Neutrophil (primary cell): ENCODE results near the gene POLD4.

Experiments used
- H3K27ac ChIP-seq: fragments of 200-600 bp; sonication (generic); 2 replicates; pipeline ENCODE4 v1.5.1; 2016; ENCODE audit warnings: mild to moderate bottlenecking, moderate library complexity
- H3K27me3 ChIP-seq: fragments of 200-600 bp; sonication (generic); 2 replicates; pipeline ENCODE4 v1.6.0; 2016; ENCODE audit warnings: mild to moderate bottlenecking
- H3K36me3 ChIP-seq: fragments of 200-600 bp; sonication (generic); 2 replicates; pipeline ENCODE4 v1.5.1; 2017
- H3K4me1 ChIP-seq, 2 experiments: fragments of 200-600 bp in 1 of 2; sonication (generic) in 1 of 2; 1 replicate in 1 of 2; 2 replicates in 1 of 2; pipeline versions ENCODE4 v1.5.1 to v1.6.1; 2013 to 2016; ENCODE audit warnings: low read depth in 1 of 2, low read length in 1 of 2, mild to moderate bottlenecking in 1 of 2, moderate library complexity in 1 of 2; ENCODE audit not compliant: control insufficient read depth in 1 of 2, insufficient read depth in 1 of 2
- H3K4me3 ChIP-seq, 2 experiments: fragments of 200-600 bp in 1 of 2; sonication (generic) in 1 of 2; 1 replicate in 1 of 2; 2 replicates in 1 of 2; pipeline ENCODE4 v1.5.1; 2013 to 2016; ENCODE audit warnings: low read depth in 1 of 2, low read length in 1 of 2, mild to moderate bottlenecking in 1 of 2, moderate library complexity in 1 of 2
- H3K9me3 ChIP-seq: fragments of 200-600 bp; sonication (generic); 2 replicates; pipeline ENCODE4 v1.5.1; 2016
- TF ChIP-seq, protein P1 (sequence below): fragments of 200-600 bp; sonication (generic); IDR thresholded peaks from 2 replicates; pipeline ENCODE4 v1.5.1; 2016; ENCODE audit warnings: antibody characterized with exemption

POLD4 gene

DNA sequence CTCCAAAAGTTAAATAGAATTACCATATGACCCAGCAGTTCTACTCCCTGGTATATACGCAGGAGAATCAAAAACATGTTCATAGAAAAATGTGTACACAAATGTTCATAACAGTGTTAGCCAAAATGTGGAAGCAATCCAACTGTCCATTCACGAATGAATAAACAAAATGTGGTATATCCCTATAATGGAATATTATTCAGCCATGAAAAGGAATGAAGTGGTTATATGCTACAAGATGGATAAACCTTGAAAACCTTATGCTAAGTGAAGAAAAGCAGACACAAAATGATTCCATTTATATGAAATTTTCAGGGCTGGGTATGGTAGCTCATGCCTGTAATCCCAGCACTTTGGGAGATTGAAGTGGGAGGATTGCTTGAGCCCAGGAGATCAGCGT is 16.1 kb downstream of the POLD4 start:
- Histone ChIP-seq H3K4me3 (no peak overlapping the region), H3K4me1 (no peaks in the 10 kb centered on the region), H3K9me3 (no peaks in the 10 kb centered on the region), H3K27ac (no peak overlapping the region), H3K27me3 (no peaks in the 10 kb centered on the region), H3K36me3 (no peaks in the 10 kb centered on the region)
- TF ChIP-seq, protein P1, sequence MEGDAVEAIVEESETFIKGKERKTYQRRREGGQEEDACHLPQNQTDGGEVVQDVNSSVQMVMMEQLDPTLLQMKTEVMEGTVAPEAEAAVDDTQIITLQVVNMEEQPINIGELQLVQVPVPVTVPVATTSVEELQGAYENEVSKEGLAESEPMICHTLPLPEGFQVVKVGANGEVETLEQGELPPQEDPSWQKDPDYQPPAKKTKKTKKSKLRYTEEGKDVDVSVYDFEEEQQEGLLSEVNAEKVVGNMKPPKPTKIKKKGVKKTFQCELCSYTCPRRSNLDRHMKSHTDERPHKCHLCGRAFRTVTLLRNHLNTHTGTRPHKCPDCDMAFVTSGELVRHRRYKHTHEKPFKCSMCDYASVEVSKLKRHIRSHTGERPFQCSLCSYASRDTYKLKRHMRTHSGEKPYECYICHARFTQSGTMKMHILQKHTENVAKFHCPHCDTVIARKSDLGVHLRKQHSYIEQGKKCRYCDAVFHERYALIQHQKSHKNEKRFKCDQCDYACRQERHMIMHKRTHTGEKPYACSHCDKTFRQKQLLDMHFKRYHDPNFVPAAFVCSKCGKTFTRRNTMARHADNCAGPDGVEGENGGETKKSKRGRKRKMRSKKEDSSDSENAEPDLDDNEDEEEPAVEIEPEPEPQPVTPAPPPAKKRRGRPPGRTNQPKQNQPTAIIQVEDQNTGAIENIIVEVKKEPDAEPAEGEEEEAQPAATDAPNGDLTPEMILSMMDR = no peak

DNA sequence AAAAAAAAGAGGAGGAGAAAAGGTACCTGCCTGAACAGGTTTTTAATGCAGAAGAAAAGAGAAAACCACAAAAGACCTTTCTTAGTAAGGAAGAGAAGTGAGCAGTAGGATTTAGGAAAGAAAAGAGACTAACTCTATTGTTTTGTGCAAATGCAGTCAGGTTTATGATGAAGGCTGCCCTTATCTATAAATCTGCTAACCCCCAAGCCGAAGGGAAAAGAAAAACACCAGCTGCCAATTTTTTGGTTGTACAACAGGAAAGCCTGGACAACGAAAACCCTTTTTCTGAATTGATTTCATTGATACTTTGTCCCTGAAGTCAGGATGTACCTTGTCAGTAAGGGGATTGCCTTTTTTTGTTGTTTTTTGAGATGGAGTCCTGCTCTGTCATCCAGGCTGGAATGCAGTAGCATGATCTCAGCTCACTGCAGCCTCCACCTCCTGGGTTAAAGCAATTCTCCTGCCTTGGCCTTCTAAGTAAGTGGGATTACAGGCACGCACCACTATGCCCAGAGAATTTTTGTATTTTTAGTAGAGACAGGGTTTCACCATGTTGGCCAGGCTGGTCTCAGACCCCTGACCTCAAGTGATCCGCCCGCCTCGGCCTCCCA is 21.2 kb downstream of the POLD4 start:
- H3K27ac ChIP-seq = no peak overlapping the region
- H3K36me3 ChIP-seq = no peaks in the 10 kb centered on the region
- no peaks in the 10 kb centered on the region for H3K27me3 ChIP-seq
- H3K4me3 ChIP-seq = no peak overlapping the region
- H3K9me3 ChIP-seq = no peaks in the 10 kb centered on the region
- no peaks in the 10 kb centered on the region for H3K4me1 ChIP-seq
- TF ChIP-seq, protein P1 = no peak

DNA sequence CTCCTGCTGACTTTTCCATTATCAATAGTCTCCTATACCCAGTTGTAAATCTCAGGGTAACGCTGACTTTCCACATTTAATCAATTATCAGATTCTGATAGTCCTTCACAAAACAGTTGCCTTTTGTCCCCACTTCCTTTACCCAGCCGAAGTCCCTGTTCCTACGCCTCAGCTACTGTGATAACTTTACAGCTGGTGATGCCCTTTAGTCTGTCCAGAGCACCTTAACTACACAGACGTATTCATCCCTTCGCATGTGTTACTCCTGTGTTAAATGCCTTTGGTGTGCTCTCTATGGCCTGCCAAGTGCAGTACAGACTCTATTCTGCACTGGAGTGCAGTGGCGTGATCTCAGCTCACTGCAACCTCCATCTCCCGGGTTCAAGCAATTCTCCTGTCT is 29.8 kb downstream of the POLD4 start:
- H3K27ac ChIP-seq = no peak overlapping the region
- no peaks in the 10 kb centered on the region for H3K9me3 ChIP-seq
- H3K4me3 ChIP-seq = no peak overlapping the region

DNA sequence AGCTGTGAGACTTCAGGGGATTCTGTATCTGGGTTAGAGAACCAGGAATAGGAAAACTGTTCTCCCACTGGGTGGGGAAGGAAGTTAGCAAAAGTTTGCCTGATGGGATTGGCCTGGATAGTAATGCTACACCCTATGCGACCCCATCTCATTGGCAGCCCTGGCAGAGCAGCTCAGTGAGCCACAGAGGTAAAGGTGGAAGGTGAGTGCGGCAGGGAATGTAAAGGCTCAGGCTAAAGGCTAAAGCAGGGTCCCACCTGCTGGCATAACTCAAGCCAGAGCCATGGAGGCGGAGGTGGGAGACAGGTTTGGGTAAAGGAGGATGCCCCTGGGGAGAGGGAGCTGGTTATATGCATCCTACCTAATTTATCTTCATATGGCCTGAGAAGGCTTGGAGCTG is 31.3 kb downstream of the POLD4 start:
- Histone ChIP-seq H3K27me3 (peaks cover 4% of the 10 kb centered on the region), H3K9me3 (no peaks in the 10 kb centered on the region), H3K4me3 (no peak overlapping the region), H3K36me3 (no peaks in the 10 kb centered on the region), H3K4me1 (peaks cover 8% of the 10 kb centered on the region in 2 experiments), H3K27ac (no peak overlapping the region)
- TF ChIP-seq, protein P1 = no peak

More for the DNA sequence above, 29.8 kb downstream of the POLD4 start:
- Histone ChIP-seq H3K36me3 (no peaks in the 10 kb centered on the region), H3K4me1 (peaks cover under 1% of the 10 kb centered on the region in 2 experiments), H3K27me3 (peaks cover 4% of the 10 kb centered on the region)
- TF ChIP-seq, protein P1 = no peak

DNA sequence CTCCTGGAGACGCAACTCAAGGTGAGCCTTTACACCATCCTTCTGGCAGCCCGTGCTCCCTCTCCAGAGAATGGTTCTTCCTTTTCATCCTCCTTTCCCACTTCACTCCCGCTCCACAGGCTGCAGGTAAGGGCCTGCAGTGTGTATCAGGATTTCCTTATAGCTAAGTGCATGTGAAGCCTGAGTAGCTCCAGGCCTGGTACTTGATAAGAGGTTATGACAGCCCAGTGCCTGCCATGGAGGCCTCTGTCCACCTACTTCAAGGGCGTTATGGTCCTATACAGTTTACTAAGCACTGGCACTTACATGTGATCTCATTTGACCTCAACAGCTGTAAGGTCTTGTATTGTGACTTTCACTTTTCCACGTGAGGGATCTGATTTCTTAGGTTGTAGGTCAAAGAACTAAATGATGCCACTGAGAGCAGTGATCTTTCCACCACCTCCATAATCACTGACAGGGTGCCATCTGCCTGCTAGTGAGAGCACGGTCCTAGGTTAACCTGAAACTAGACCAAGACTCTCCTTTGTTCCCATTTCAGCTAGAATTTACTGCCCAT is 32.0 kb downstream of the POLD4 start:
- no peak overlapping the region for H3K4me3 ChIP-seq
- peaks cover 4% of the 10 kb centered on the region for H3K27me3 ChIP-seq
- no peaks in the 10 kb centered on the region for H3K9me3 ChIP-seq
- H3K27ac ChIP-seq = no peak overlapping the region
- H3K4me1 ChIP-seq = peaks cover 14 to 15% of the 10 kb centered on the region in 2 experiments
- TF ChIP-seq, protein P1 = no peak
- no peaks in the 10 kb centered on the region for H3K36me3 ChIP-seq
